Left colon (tissue), 2 donors: ENCODE results near the gene PCIF1. TPM values are rescaled to one million over a fixed set of nuclear protein-coding genes. Genes with fewer than 3 reads are reported as not detected.

ENCODE experiments used
- total RNA-seq, 2 donors: library from RNA; stranded (reverse); fragmentation: NEBNext Ultra II Directional; extraction: Animal tissue kit (Norgen Biotek cat#: 25700); gene quantifications; one replicate each; pipeline ENCODE4 v1.2.1, GENCODE V29; 2021
- donor health status: DM: no; HTN: no; CAD: no.
- donor health status: DM: yes; HTN: yes; CAD: no.

PCIF1 gene
- total RNA-seq, 2 donors from 2014 or later = 27.2 to 32.1 TPM

Other genes with a start within 250 kb of the PCIF1 start
- not detected for gene WFDC13, start 232.6 kb upstream of the PCIF1 start, total RNA-seq
- gene WFDC10B, start 229.7 kb upstream of the PCIF1 start, total RNA-seq = not detected
- not detected for gene SPINT4, start 212.3 kb upstream of the PCIF1 start, total RNA-seq
- gene WFDC3, start 142.8 kb upstream of the PCIF1 start, total RNA-seq = 1 to 10 TPM; 2.3 to 9.8 TPM
- gene DNTTIP1, start 142.7 kb upstream of the PCIF1 start, total RNA-seq = 10 to 100 TPM; 50.9 to 60.5 TPM
- gene UBE2C, start 122.0 kb upstream of the PCIF1 start, total RNA-seq = 10 to 100 TPM in 1 of 2 donors, 1 to 10 TPM in 1; 6.8 to 22.3 TPM
- 1 to 10 TPM; 3.9 to 5.1 TPM for gene TNNC2, start 107.4 kb upstream of the PCIF1 start, total RNA-seq
- gene SNX21, start 100.9 kb upstream of the PCIF1 start, total RNA-seq = 10 to 100 TPM; 14.4 to 15.8 TPM
- 10 to 100 TPM; 46.5 to 47.9 TPM for gene ACOT8, start 77.3 kb upstream of the PCIF1 start, total RNA-seq
- 1 to 10 TPM; 4.2 to 5.6 TPM for gene ZSWIM3, start 77.1 kb upstream of the PCIF1 start, total RNA-seq
- 10 to 100 TPM; 11.8 to 12.0 TPM for gene ZSWIM1, start 53.5 kb upstream of the PCIF1 start, total RNA-seq
- gene SPATA25, start 47.1 kb upstream of the PCIF1 start, total RNA-seq = 1 to 10 TPM; 2.0 to 3.2 TPM
- gene NEURL2, start 43.5 kb upstream of the PCIF1 start, total RNA-seq = 1 to 10 TPM; 4.7 to 5.5 TPM
- gene CTSA, start 43.3 kb upstream of the PCIF1 start, total RNA-seq = 100 to 1,000 TPM; 513 to 538 TPM
- gene PLTP, start 22.5 kb upstream of the PCIF1 start, total RNA-seq = 10 to 100 TPM; 14.7 to 49.5 TPM
- 10 to 100 TPM; 14.8 to 18.2 TPM for gene ZNF335, start 37.5 kb downstream of the PCIF1 start, total RNA-seq
- 1 to 10 TPM in 1 of 2 donors, under 1 TPM in 1; 0.31 to 2.1 TPM for gene MMP9, start 74.2 kb downstream of the PCIF1 start, total RNA-seq
- gene SLC12A5, start 94.5 kb downstream of the PCIF1 start, total RNA-seq = 1 to 10 TPM in 1 of 2 donors, not detected in 1; 1.6 TPM
- gene NCOA5, start 155.3 kb downstream of the PCIF1 start, total RNA-seq = 10 to 100 TPM; 20.8 to 24.1 TPM
- gene CD40, start 183.6 kb downstream of the PCIF1 start, total RNA-seq = 1 to 10 TPM; 2.5 to 6.0 TPM